ENCODE measurements around the gene EFHD2.

- TF ChIP-seq CTCF (IDR thresholded peaks at IDR 0.05 in 2 of 3, conservative IDR thresholded peaks at IDR 0.05 in 1 of 3; ENCODE audit: borderline replicate concordance in 1 of 3, insufficient read depth in 1 of 3, low read depth in 2 of 3, low read length in 2 of 3) (no peak), POLR2AphosphoS5 (IDR thresholded peaks at IDR 0.05; ENCODE audit: low read depth, low read length) (no peak), REST (IDR thresholded peaks at IDR 0.05; ENCODE audit: low read depth) (no peak), SP1 (IDR thresholded peaks at IDR 0.05; ENCODE audit: low read depth) (no peak), MAX (IDR thresholded peaks at IDR 0.05) (no peak), EZH2phosphoT487 (IDR thresholded peaks at IDR 0.05; ENCODE audit: borderline replicate concordance) (no peak), EZH2 (IDR thresholded peaks at IDR 0.05) (no peak), ELF1 (IDR thresholded peaks at IDR 0.05; ENCODE audit: borderline replicate concordance, low read depth) (no peak), YY1 (IDR thresholded peaks at IDR 0.05; ENCODE audit: extremely low read depth, insufficient replicate concordance, low read depth, low read length) (no peak), EGR1 (IDR thresholded peaks at IDR 0.05; ENCODE audit: low read depth) (no peak), RAD21 (IDR thresholded peaks at IDR 0.05; ENCODE audit: low read depth) (no peak), POLR2A (IDR thresholded peaks at IDR 0.05; ENCODE audit: borderline replicate concordance, extremely low read depth, insufficient read depth, insufficient read length) (no peak)
These were observed 16.3 kb downstream of the EFHD2 start for GRCh38 chr1:15425958-15426357.

Measured in HCT116 (cell line).